Astrocyte (in vitro differentiated cells and primary cell): ENCODE results near the gene PSPN. TPM values are rescaled to one million over a fixed set of nuclear protein-coding genes. Genes with fewer than 3 reads are reported as not detected.

ENCODE experiments used
- DNase-seq: peaks from one replicate; pipeline ENCODE4 v3.0.0-alpha.2; 2010; ENCODE audit warnings: low read depth
- FAIRE-seq: peaks from 2 replicates; lab custom pipeline; 2011; peaks lifted over from hg19 to GRCh38; lab: Jason Lieb, UNC
- H2AFZ ChIP-seq: 2 replicates; pipeline ENCODE4 v1.6.0; 2012; ENCODE audit warnings: low read depth, low read length, inconsistent platforms
- H3K27ac ChIP-seq: 2 replicates; pipeline ENCODE4 v1.5.1; 2011; ENCODE audit warnings: low read depth, low read length, inconsistent platforms
- H3K27me3 ChIP-seq: 2 replicates; pipeline ENCODE4 v1.6.0; 2011; ENCODE audit warnings: low read length, inconsistent platforms; ENCODE audit not compliant: insufficient read depth
- H3K36me3 ChIP-seq: 2 replicates; pipeline ENCODE4 v1.5.1; 2011; ENCODE audit warnings: low read length, inconsistent platforms; ENCODE audit not compliant: insufficient read depth
- H3K4me1 ChIP-seq: 2 replicates; pipeline ENCODE4 v1.5.1; 2011; ENCODE audit warnings: low read length, inconsistent platforms; ENCODE audit not compliant: insufficient read depth
- H3K4me2 ChIP-seq: 2 replicates; pipeline ENCODE4 v1.6.0; 2012; ENCODE audit warnings: low read length, inconsistent platforms
- H3K4me3 ChIP-seq: 2 replicates; pipeline ENCODE4 v1.5.1; 2011; ENCODE audit warnings: low read depth, mild to moderate bottlenecking, low read length, inconsistent platforms; ENCODE audit not compliant: insufficient read depth
- H3K79me2 ChIP-seq: 2 replicates; pipeline ENCODE4 v1.6.0; 2012; ENCODE audit warnings: mild to moderate bottlenecking, low read length, inconsistent platforms; ENCODE audit not compliant: insufficient read depth
- H3K9ac ChIP-seq: 2 replicates; pipeline ENCODE4 v1.6.0; 2012; ENCODE audit warnings: mild to moderate bottlenecking, low read length, inconsistent platforms
- H3K9me3 ChIP-seq: 2 replicates; pipeline ENCODE4 v1.5.1; 2012; ENCODE audit warnings: low read depth, mild to moderate bottlenecking, low read length, inconsistent platforms; ENCODE audit not compliant: insufficient read depth
- H4K20me1 ChIP-seq: 2 replicates; pipeline ENCODE4 v1.6.0; 2012; ENCODE audit warnings: low read length, inconsistent platforms; ENCODE audit not compliant: insufficient read depth
- H3K27ac Mint-ChIP-seq: one replicate; pipeline ENCODE4 v1.8.0; 2021; ENCODE audit warnings: mild to moderate bottlenecking, mixed read lengths; ENCODE audit not compliant: unreplicated experiment
- H3K27me3 Mint-ChIP-seq: one replicate; pipeline ENCODE4 v1.8.0; 2021; ENCODE audit warnings: low read depth, mixed read lengths; ENCODE audit not compliant: unreplicated experiment
- H3K36me3 Mint-ChIP-seq: one replicate; pipeline ENCODE4 v1.8.0; 2021; ENCODE audit warnings: low read depth, mixed read lengths; ENCODE audit not compliant: unreplicated experiment
- H3K4me1 Mint-ChIP-seq: one replicate; pipeline ENCODE4 v1.8.0; 2021; ENCODE audit warnings: low read depth, mixed read lengths; ENCODE audit not compliant: unreplicated experiment
- H3K4me3 Mint-ChIP-seq: one replicate; pipeline ENCODE4 v1.8.0; 2021; ENCODE audit warnings: mild to moderate bottlenecking, moderate library complexity, mixed read lengths; ENCODE audit not compliant: unreplicated experiment
- H3K9me3 Mint-ChIP-seq: one replicate; pipeline ENCODE4 v1.8.0; 2021; ENCODE audit warnings: mild to moderate bottlenecking, mixed read lengths; ENCODE audit not compliant: unreplicated experiment
- CTCF ChIP-seq: IDR thresholded peaks from 2 replicates; pipeline ENCODE4 v1.5.1; 2011; ENCODE audit warnings: low read depth, mild to moderate bottlenecking, inconsistent platforms, low read length, moderate library complexity; ENCODE audit not compliant: insufficient read depth
- EZH2 ChIP-seq: IDR thresholded peaks from 2 replicates; pipeline ENCODE4 v1.6.1; 2012; ENCODE audit warnings: mild to moderate bottlenecking, low read length, inconsistent platforms; ENCODE audit not compliant: insufficient read depth
- total RNA-seq: library from RNA; stranded (reverse); gene quantifications from 2 replicates; pipeline ENCODE4 v1.2.1, GENCODE V29; 2021

PSPN gene
- total RNA-seq, 1 donor from 2014 or later, result 2.8 TPM

- TF ChIP-seq EZH2 (no peak), CTCF (no peak)
Measured at GRCh38 chr19:6372594-6373095, 3.1 kb downstream of the PSPN start, which contains the start of gene ALKBH7. TSS of gene ALKBH7 (plus strand) at chr19:6372794. CDS start at chr19:6372821, 27 bp downstream.

DNA sequence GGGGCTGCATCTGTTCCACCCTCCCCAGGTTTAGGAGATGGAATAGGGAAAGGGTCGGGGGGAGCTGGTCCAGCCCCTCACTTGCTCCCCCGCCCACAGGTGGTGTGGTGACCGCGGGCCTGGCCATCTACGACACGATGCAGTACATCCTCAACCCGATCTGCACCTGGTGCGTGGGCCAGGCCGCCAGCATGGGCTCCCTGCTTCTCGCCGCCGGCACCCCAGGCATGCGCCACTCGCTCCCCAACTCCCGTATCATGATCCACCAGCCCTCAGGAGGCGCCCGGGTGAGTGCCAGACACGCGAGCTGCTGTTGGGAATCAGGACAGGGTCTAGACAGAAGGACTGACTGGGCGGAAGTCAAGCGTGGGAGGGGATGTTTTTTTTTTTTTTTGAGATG is 11.4 kb downstream of the PSPN start:
- H3K27me3 ChIP-seq, result no peaks in the 10 kb centered on the region
- H3K9me3 ChIP-seq, result no peaks in the 10 kb centered on the region
- no peaks in the 10 kb centered on the region for H4K20me1 ChIP-seq
- peaks cover 11% of the 10 kb centered on the region for H3K36me3 ChIP-seq
- no peak overlapping the region for H2AFZ ChIP-seq
- Mint-ChIP-seq H3K4me1 (no peaks in the 10 kb centered on the region), H3K27ac (no peak overlapping the region), H3K36me3 (peaks cover 20% of the 10 kb centered on the region), H3K27me3 (no peaks in the 10 kb centered on the region), H3K4me3 (no peak overlapping the region), H3K9me3 (no peaks in the 10 kb centered on the region)
- DNase-seq, result no peak
- H3K79me2 ChIP-seq, result peaks cover 17% of the 10 kb centered on the region
- no peak for FAIRE-seq
- no peak overlapping the region for H3K4me2 ChIP-seq
- H3K27ac ChIP-seq, result no peak overlapping the region
- H3K4me1 ChIP-seq, result peaks cover 4% of the 10 kb centered on the region
- no peak overlapping the region for H3K9ac ChIP-seq
- TF ChIP-seq CTCF (no peak), EZH2 (no peak)
- H3K4me3 ChIP-seq, result no peak overlapping the region

More at GRCh38 chr19:6372594-6373095, 3.1 kb downstream of the PSPN start, which contains the start of gene ALKBH7:
- H3K27me3 Mint-ChIP-seq, result no peaks in the 10 kb centered on the region
- Histone ChIP-seq H2AFZ (peak within 1 kb of the TSS; percentile 95), H3K4me2 (peak within 1 kb of the TSS; percentile 96), H3K36me3 (peaks cover 5% of the 10 kb centered on the region), H4K20me1 (no peaks in the 10 kb centered on the region), H3K27ac (peak within 1 kb of the TSS; percentile 96), H3K27me3 (no peaks in the 10 kb centered on the region), H3K4me3 (peak within 1 kb of the TSS; percentile 89), H3K9ac (peak within 1 kb of the TSS; percentile 96), H3K4me1 (peaks cover 13% of the 10 kb centered on the region), H3K79me2 (no peaks in the 10 kb centered on the region), H3K9me3 (no peaks in the 10 kb centered on the region)
- H3K4me3 Mint-ChIP-seq, result peak within 1 kb of the TSS; percentile 86
- FAIRE-seq (peak; percentile 75), DNase-seq (peak; percentile 99)
- H3K36me3 Mint-ChIP-seq, result peaks cover 5% of the 10 kb centered on the region
- H3K27ac Mint-ChIP-seq, result peak within 1 kb of the TSS; percentile 97
- no peaks in the 10 kb centered on the region for H3K9me3 Mint-ChIP-seq
- peaks cover 6% of the 10 kb centered on the region for H3K4me1 Mint-ChIP-seq

GRCh38 chr19:6362351-6362801 is 13.4 kb downstream of the PSPN start:
- H3K4me1 Mint-ChIP-seq, result no peaks in the 10 kb centered on the region
- peaks cover 5% of the 10 kb centered on the region for H3K36me3 ChIP-seq
- peak overlapping the region; percentile 23 for H3K27ac Mint-ChIP-seq
- H3K27ac ChIP-seq, result peak overlapping the region; percentile 49
- H4K20me1 ChIP-seq, result no peaks in the 10 kb centered on the region
- DNase-seq (no peak), FAIRE-seq (no peak)
- no peaks in the 10 kb centered on the region for H3K27me3 ChIP-seq
- no peak for TF ChIP-seq EZH2
- TF ChIP-seq CTCF, result no peak
- peak overlapping the region; percentile 72 for H2AFZ ChIP-seq
- peak overlapping the region; percentile 91 for H3K4me2 ChIP-seq
- H3K36me3 Mint-ChIP-seq, result peaks cover 14% of the 10 kb centered on the region
- H3K27me3 Mint-ChIP-seq, result no peaks in the 10 kb centered on the region
- H3K9ac ChIP-seq, result peak overlapping the region; percentile 82
- H3K9me3 Mint-ChIP-seq, result no peaks in the 10 kb centered on the region
- peaks cover 17% of the 10 kb centered on the region for H3K79me2 ChIP-seq
- no peaks in the 10 kb centered on the region for H3K9me3 ChIP-seq
- peaks cover 4% of the 10 kb centered on the region for H3K4me1 ChIP-seq
- H3K4me3 Mint-ChIP-seq, result peak overlapping the region; percentile 91
- H3K4me3 ChIP-seq, result peak overlapping the region; percentile 58
